ENCODE results near the gene GALNT15. TPM values are rescaled to one million over a fixed set of nuclear protein-coding genes. Genes with fewer than 3 reads are reported as not detected.

The GALNT15 gene
- total and polyA plus RNA-seq, 2 donors from 2014 or later: 5.5 to 39.9 TPM

GRCh38 chr3:16179261-16179660, 4.8 kb downstream of the GALNT15 start:
- Histone ChIP-seq H3K36me3 (ENCODE audit: control insufficient read depth in 2 of 3, insufficient read depth in 3 of 3, low read length in 3 of 3) (no peaks in the 10 kb centered on the region), H3K27me3 (ENCODE audit: control insufficient read depth, insufficient read depth, low read length) (no peaks in the 10 kb centered on the region), H3K9me3 (ENCODE audit: control insufficient read depth in 2 of 3, insufficient read depth in 1 of 3, low read length in 3 of 3) (peaks cover 0 to 2% (median 0%) of the 10 kb centered on the region in 3 donors), H3K27ac (ENCODE audit: low read depth in 2 of 2, low read length in 2 of 2) (no peak overlapping the region), H3K4me1 (ENCODE audit: control insufficient read depth in 2 of 3, insufficient read depth in 2 of 3, low read depth in 1 of 3, low read length in 3 of 3) (peaks cover 0 to 8% (median 3%) of the 10 kb centered on the region in 3 donors), H3K9ac (ENCODE audit: low read length in 3 of 3) (no peak overlapping the region), H3K4me3 (ENCODE audit: low read length in 3 of 3) (no peak overlapping the region)
- FAIRE-seq (no peak), DNase-seq (no peak)
- intact Hi-C loops (cut with DNase I): loop anchor here (5.0 kb wide), 1 partner anchor 132 kb away; no protein-coding TSS in a partner anchor
- TF ChIP-seq CTCF (IDR thresholded peaks at IDR 0.05; ENCODE audit: borderline replicate concordance, extremely low read depth, insufficient read depth): no peak

GRCh38 chr3:16179771-16180736, 5.6 kb downstream of the GALNT15 start:
- Histone ChIP-seq H3K4me3 (ENCODE audit: low read length in 3 of 3) (no peak overlapping the region), H3K27ac (ENCODE audit: low read depth in 2 of 2, low read length in 2 of 2) (no peak overlapping the region), H3K36me3 (ENCODE audit: control insufficient read depth in 2 of 3, insufficient read depth in 3 of 3, low read length in 3 of 3) (no peaks in the 10 kb centered on the region), H3K9ac (ENCODE audit: low read length in 3 of 3) (no peak overlapping the region), H3K4me1 (ENCODE audit: control insufficient read depth in 2 of 3, insufficient read depth in 2 of 3, low read depth in 1 of 3, low read length in 3 of 3) (peaks cover 0 to 8% (median 3%) of the 10 kb centered on the region in 3 donors), H3K27me3 (ENCODE audit: control insufficient read depth, insufficient read depth, low read length) (no peaks in the 10 kb centered on the region), H3K9me3 (ENCODE audit: control insufficient read depth in 2 of 3, insufficient read depth in 1 of 3, low read length in 3 of 3) (peaks cover 0 to 2% (median 0%) of the 10 kb centered on the region in 3 donors)
- no peak for TF ChIP-seq CTCF (IDR thresholded peaks at IDR 0.05; ENCODE audit: borderline replicate concordance, extremely low read depth, insufficient read depth)
- DNase-seq: no peak
- no peak for FAIRE-seq
- intact Hi-C loops (cut with DNase I): loop anchor here (5.0 kb wide), 1 partner anchor 133 kb away; no protein-coding TSS in a partner anchor

GRCh38 chr3:16180737-16181134, 6.3 kb downstream of the GALNT15 start:
- Histone ChIP-seq H3K9ac (ENCODE audit: low read length in 3 of 3) (no peak overlapping the region), H3K27me3 (ENCODE audit: control insufficient read depth, insufficient read depth, low read length) (no peaks in the 10 kb centered on the region), H3K9me3 (ENCODE audit: control insufficient read depth in 2 of 3, insufficient read depth in 1 of 3, low read length in 3 of 3) (peaks cover 0 to 2% (median 0%) of the 10 kb centered on the region in 3 donors), H3K36me3 (ENCODE audit: control insufficient read depth in 2 of 3, insufficient read depth in 3 of 3, low read length in 3 of 3) (no peaks in the 10 kb centered on the region), H3K4me3 (ENCODE audit: low read length in 3 of 3) (no peak overlapping the region), H3K4me1 (ENCODE audit: control insufficient read depth in 2 of 3, insufficient read depth in 2 of 3, low read depth in 1 of 3, low read length in 3 of 3) (peaks cover 0 to 8% (median 3%) of the 10 kb centered on the region in 3 donors), H3K27ac (ENCODE audit: low read depth in 2 of 2, low read length in 2 of 2) (no peak overlapping the region)
- TF ChIP-seq CTCF (IDR thresholded peaks at IDR 0.05; ENCODE audit: borderline replicate concordance, extremely low read depth, insufficient read depth): no peak
- DNase-seq (no peak), FAIRE-seq (no peak)
- intact Hi-C loops (cut with DNase I): no loop called here
